ENCODE data around the gene SPARCL1.

Gene SPARCL1

GRCh38 chr4:87557348-87557747 lies 28.2 kb upstream of the SPARCL1 start:
- no peak for DNase-seq (ENCODE audit: low read depth)
- peaks cover 16% of the 10 kb centered on the region for H3K4me1 ChIP-seq (ENCODE audit: control insufficient read depth, insufficient read depth, low read length)
- no peaks in the 10 kb centered on the region for H3K27me3 ChIP-seq (replicated peaks; ENCODE audit: control insufficient read depth, insufficient read depth, low read length)
- no peaks in the 10 kb centered on the region for H3K9me3 ChIP-seq (ENCODE audit: control insufficient read depth, low read length)
- H3K4me3 ChIP-seq (ENCODE audit: low read length), result no peak overlapping the region
- no peak overlapping the region for H3K9ac ChIP-seq (ENCODE audit: low read length)
- no peaks in the 10 kb centered on the region for H3K36me3 ChIP-seq (ENCODE audit: control insufficient read depth, insufficient read depth, low read length, severe bottlenecking)

- Histone ChIP-seq H3K4me3 (ENCODE audit: low read length) (peak overlapping the region; percentile 10), H3K36me3 (ENCODE audit: control insufficient read depth, insufficient read depth, low read length, severe bottlenecking) (no peaks in the 10 kb centered on the region), H3K9me3 (ENCODE audit: control insufficient read depth, low read length) (no peaks in the 10 kb centered on the region), H3K4me1 (ENCODE audit: control insufficient read depth, insufficient read depth, low read length) (peaks cover 16% of the 10 kb centered on the region), H3K9ac (ENCODE audit: low read length) (no peak overlapping the region), H3K27me3 (replicated peaks; ENCODE audit: control insufficient read depth, insufficient read depth, low read length) (no peaks in the 10 kb centered on the region)
- DNase-seq (ENCODE audit: low read depth), result peak; percentile 65
Observed at GRCh38 chr4:87555773-87556619, 26.8 kb upstream of the SPARCL1 start.

- no peak overlapping the region for H3K4me3 ChIP-seq (ENCODE audit: low read length)
- peaks cover 8% of the 10 kb centered on the region for H3K4me1 ChIP-seq (ENCODE audit: control insufficient read depth, insufficient read depth, low read length)
- no peaks in the 10 kb centered on the region for H3K27me3 ChIP-seq (replicated peaks; ENCODE audit: control insufficient read depth, insufficient read depth, low read length)
- no peaks in the 10 kb centered on the region for H3K36me3 ChIP-seq (ENCODE audit: control insufficient read depth, insufficient read depth, low read length, severe bottlenecking)
- H3K9ac ChIP-seq (ENCODE audit: low read length), result no peak overlapping the region
- H3K9me3 ChIP-seq (ENCODE audit: control insufficient read depth, low read length), result no peaks in the 10 kb centered on the region
- DNase-seq (ENCODE audit: low read depth), result no peak
Observed at GRCh38 chr4:87553182-87553581, 24.0 kb upstream of the SPARCL1 start.

- H3K4me1 ChIP-seq (ENCODE audit: control insufficient read depth, insufficient read depth, low read length), result peaks cover 8% of the 10 kb centered on the region
- no peak for DNase-seq (ENCODE audit: low read depth)
- no peaks in the 10 kb centered on the region for H3K27me3 ChIP-seq (replicated peaks; ENCODE audit: control insufficient read depth, insufficient read depth, low read length)
- no peak overlapping the region for H3K9ac ChIP-seq (ENCODE audit: low read length)
- H3K36me3 ChIP-seq (ENCODE audit: control insufficient read depth, insufficient read depth, low read length, severe bottlenecking), result no peaks in the 10 kb centered on the region
- H3K9me3 ChIP-seq (ENCODE audit: control insufficient read depth, low read length), result no peaks in the 10 kb centered on the region
- H3K4me3 ChIP-seq (ENCODE audit: low read length), result no peak overlapping the region
Observed at GRCh38 chr4:87551361-87551760, 22.2 kb upstream of the SPARCL1 start.

- Histone ChIP-seq H3K4me3 (ENCODE audit: low read length) (no peak overlapping the region), H3K27me3 (replicated peaks; ENCODE audit: control insufficient read depth, insufficient read depth, low read length) (no peaks in the 10 kb centered on the region), H3K9me3 (ENCODE audit: control insufficient read depth, low read length) (no peaks in the 10 kb centered on the region), H3K9ac (ENCODE audit: low read length) (no peak overlapping the region), H3K36me3 (ENCODE audit: control insufficient read depth, insufficient read depth, low read length, severe bottlenecking) (no peaks in the 10 kb centered on the region), H3K4me1 (ENCODE audit: control insufficient read depth, insufficient read depth, low read length) (no peaks in the 10 kb centered on the region)
- no peak for DNase-seq (ENCODE audit: low read depth)
Observed at GRCh38 chr4:87547016-87547708, 18.0 kb upstream of the SPARCL1 start.

- H3K4me3 ChIP-seq (ENCODE audit: low read length), result no peak overlapping the region
Observed at GRCh38 chr4:87545052-87545451, 15.9 kb upstream of the SPARCL1 start.

GRCh38 chr4:87543835-87544461 lies 14.8 kb upstream of the SPARCL1 start:
- H3K27me3 ChIP-seq (replicated peaks; ENCODE audit: control insufficient read depth, insufficient read depth, low read length), result no peaks in the 10 kb centered on the region
- peaks cover 7% of the 10 kb centered on the region for H3K4me1 ChIP-seq (ENCODE audit: control insufficient read depth, insufficient read depth, low read length)
- H3K9ac ChIP-seq (ENCODE audit: low read length), result no peak overlapping the region
- H3K36me3 ChIP-seq (ENCODE audit: control insufficient read depth, insufficient read depth, low read length, severe bottlenecking), result no peaks in the 10 kb centered on the region
- H3K9me3 ChIP-seq (ENCODE audit: control insufficient read depth, low read length), result no peaks in the 10 kb centered on the region
- peak; percentile 68 for DNase-seq (ENCODE audit: low read depth)
- H3K4me3 ChIP-seq (ENCODE audit: low read length), result no peak overlapping the region

More at GRCh38 chr4:87545052-87545451, 15.9 kb upstream of the SPARCL1 start:
- Histone ChIP-seq H3K36me3 (ENCODE audit: control insufficient read depth, insufficient read depth, low read length, severe bottlenecking) (no peaks in the 10 kb centered on the region), H3K9me3 (ENCODE audit: control insufficient read depth, low read length) (no peaks in the 10 kb centered on the region), H3K9ac (ENCODE audit: low read length) (no peak overlapping the region), H3K27me3 (replicated peaks; ENCODE audit: control insufficient read depth, insufficient read depth, low read length) (no peaks in the 10 kb centered on the region), H3K4me1 (ENCODE audit: control insufficient read depth, insufficient read depth, low read length) (peaks cover 7% of the 10 kb centered on the region)
- no peak for DNase-seq (ENCODE audit: low read depth)

- H3K9me3 ChIP-seq (ENCODE audit: control insufficient read depth, low read length), result no peaks in the 10 kb centered on the region
- peaks cover 7% of the 10 kb centered on the region for H3K4me1 ChIP-seq (ENCODE audit: control insufficient read depth, insufficient read depth, low read length)
- H3K27me3 ChIP-seq (replicated peaks; ENCODE audit: control insufficient read depth, insufficient read depth, low read length), result no peaks in the 10 kb centered on the region
- no peak overlapping the region for H3K4me3 ChIP-seq (ENCODE audit: low read length)
- H3K36me3 ChIP-seq (ENCODE audit: control insufficient read depth, insufficient read depth, low read length, severe bottlenecking), result no peaks in the 10 kb centered on the region
- no peak overlapping the region for H3K9ac ChIP-seq (ENCODE audit: low read length)
- no peak for DNase-seq (ENCODE audit: low read depth)
Observed at GRCh38 chr4:87542734-87543312, 13.6 kb upstream of the SPARCL1 start.

GRCh38 chr4:87541956-87542709 lies 13.0 kb upstream of the SPARCL1 start:
- DNase-seq (ENCODE audit: low read depth), result no peak
- Histone ChIP-seq H3K27me3 (replicated peaks; ENCODE audit: control insufficient read depth, insufficient read depth, low read length) (no peaks in the 10 kb centered on the region), H3K9ac (ENCODE audit: low read length) (no peak overlapping the region), H3K9me3 (ENCODE audit: control insufficient read depth, low read length) (no peaks in the 10 kb centered on the region), H3K4me3 (ENCODE audit: low read length) (no peak overlapping the region), H3K4me1 (ENCODE audit: control insufficient read depth, insufficient read depth, low read length) (peaks cover 7% of the 10 kb centered on the region), H3K36me3 (ENCODE audit: control insufficient read depth, insufficient read depth, low read length, severe bottlenecking) (no peaks in the 10 kb centered on the region)

GRCh38 chr4:87541521-87541920 lies 12.3 kb upstream of the SPARCL1 start:
- no peak overlapping the region for H3K9ac ChIP-seq (ENCODE audit: low read length)
- DNase-seq (ENCODE audit: low read depth), result no peak
- H3K9me3 ChIP-seq (ENCODE audit: control insufficient read depth, low read length), result no peaks in the 10 kb centered on the region
- H3K27me3 ChIP-seq (replicated peaks; ENCODE audit: control insufficient read depth, insufficient read depth, low read length), result no peaks in the 10 kb centered on the region
- H3K4me3 ChIP-seq (ENCODE audit: low read length), result no peak overlapping the region
- H3K36me3 ChIP-seq (ENCODE audit: control insufficient read depth, insufficient read depth, low read length, severe bottlenecking), result no peaks in the 10 kb centered on the region
- H3K4me1 ChIP-seq (ENCODE audit: control insufficient read depth, insufficient read depth, low read length), result peaks cover 7% of the 10 kb centered on the region

Measured in adipocyte (in vitro differentiated cells).